ENCODE results near the gene LPAR2. TPM values are rescaled to one million over a fixed set of nuclear protein-coding genes. Genes with fewer than 3 reads are reported as not detected.
"Not testable (repeated sequence)": the region's sequence is repeated elsewhere in the genome, so short reads cannot be mapped to it uniquely, and the experiment has no call there.

LPAR2 gene
- total RNA-seq, 1 donor from 2014 or later, result 56.5 TPM

GRCh38 chr19:19668230-19669012, 40.4 kb upstream of the LPAR2 start, which contains the start of gene ZNF101:
ZNF101 (plus strand) TSS chr19:19668839; CDS start chr19:19668964, 125 bp downstream.
- no peak for TF ChIP-seq CTCF (conservative IDR thresholded peaks at IDR 0.05)
- Mint-ChIP-seq H3K9me3 (no peaks in the 10 kb centered on the region), H3K4me3 (peak within 1 kb of the TSS; percentile 91), H3K36me3 (no peaks in the 10 kb centered on the region), H3K27ac (peak within 1 kb of the TSS; percentile 76), H3K27me3 (no peaks in the 10 kb centered on the region), H3K4me1 (ENCODE audit: unreplicated experiment) (peaks cover 11% of the 10 kb centered on the region)
- peak; percentile 88 for DNase-seq (ENCODE audit: extremely low spot score, unreplicated experiment)

DNA sequence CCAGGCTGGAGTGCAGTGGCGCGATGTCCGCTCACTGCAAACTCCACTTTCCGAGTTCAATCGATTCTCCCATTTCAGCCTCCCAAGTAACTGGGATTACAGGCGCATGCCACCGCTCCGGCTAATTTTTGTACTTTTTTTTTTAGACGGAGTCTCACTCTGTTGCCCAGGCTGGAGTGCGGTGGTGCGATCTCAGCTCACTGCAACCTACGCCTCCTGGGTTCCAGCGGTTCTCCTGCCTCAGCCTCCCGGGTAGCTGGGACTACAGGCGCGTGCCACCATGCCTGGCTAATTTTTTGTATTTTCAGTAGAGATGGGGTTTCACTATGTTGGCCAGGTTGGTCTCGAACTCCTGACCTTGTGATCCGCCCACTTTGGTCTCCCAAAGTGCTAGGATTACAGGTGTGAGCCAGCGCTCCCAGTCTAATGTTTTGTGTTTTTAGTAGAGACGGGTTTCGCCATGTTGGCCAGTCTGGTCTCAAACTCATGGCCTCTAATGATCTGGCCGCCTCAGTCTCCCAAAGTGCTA, 37.5 kb upstream of the LPAR2 start:
- peaks cover 30% of the 10 kb centered on the region for H3K4me1 Mint-ChIP-seq (ENCODE audit: unreplicated experiment)
- H3K4me3 Mint-ChIP-seq, result peak overlapping the region; percentile 11
- H3K9me3 Mint-ChIP-seq; H3K27me3 Mint-ChIP-seq; DNase-seq (ENCODE audit: extremely low spot score, unreplicated experiment); H3K36me3 Mint-ChIP-seq; H3K27ac Mint-ChIP-seq: not testable (repeated sequence)

DNA sequence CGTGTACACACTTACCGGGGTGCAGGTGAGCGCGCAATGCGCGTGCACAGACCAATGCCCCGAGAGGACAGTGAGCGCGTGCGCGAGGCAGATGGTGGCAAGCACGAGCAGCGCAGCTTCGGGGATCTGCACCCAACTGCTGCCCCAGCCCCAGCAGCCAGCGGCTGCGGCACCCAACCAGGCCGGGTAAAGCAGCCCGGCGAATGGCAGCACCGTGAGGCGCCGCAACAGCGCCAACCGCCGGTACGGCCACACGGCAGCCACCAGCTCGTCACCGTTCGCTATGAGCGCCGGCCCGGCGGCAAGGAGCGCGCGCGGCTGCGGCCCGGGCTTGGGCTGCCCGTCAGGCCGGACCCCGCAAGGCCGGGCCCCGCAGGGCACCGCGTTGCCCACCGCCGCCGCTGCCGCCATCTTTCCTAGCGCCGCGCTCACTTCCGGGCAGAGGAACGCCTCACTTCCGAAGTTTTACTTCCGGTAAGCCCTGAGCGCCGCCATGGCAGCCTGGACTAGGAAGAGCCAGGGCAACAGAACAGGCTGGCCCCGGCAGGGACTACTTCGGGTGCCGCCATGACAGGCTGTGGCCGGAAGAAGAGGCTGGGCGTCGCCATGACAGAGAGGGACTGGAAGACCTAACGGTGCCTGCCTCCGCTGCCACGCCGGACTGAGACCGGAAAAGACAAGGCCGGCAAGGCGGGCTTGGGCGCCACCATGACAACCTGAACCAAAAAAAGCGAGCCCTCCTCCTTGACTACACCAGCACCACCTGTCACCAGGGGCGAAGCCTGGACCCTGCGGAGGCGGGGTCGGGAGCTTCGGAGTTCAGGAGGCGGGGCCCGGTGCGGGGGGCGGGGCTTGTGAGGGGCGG, 35.5 kb upstream of the LPAR2 start, which contains the start of gene ATP13A1:
Gene ATP13A1, minus strand, starts transcription at position 421 of the 865 bp plus-strand sequence. Its CDS starts 10 bp downstream, at position 411.
- peak; percentile 39 for TF ChIP-seq CTCF (conservative IDR thresholded peaks at IDR 0.05)
- Mint-ChIP-seq H3K4me3 (peak within 1 kb of the TSS; percentile 97), H3K9me3 (no peaks in the 10 kb centered on the region), H3K27me3 (no peaks in the 10 kb centered on the region), H3K36me3 (peaks cover under 1% of the 10 kb centered on the region), H3K27ac (peak within 1 kb of the TSS; percentile 96), H3K4me1 (ENCODE audit: unreplicated experiment) (peaks cover 23% of the 10 kb centered on the region)
- peak; percentile 95 for DNase-seq (ENCODE audit: extremely low spot score, unreplicated experiment)

- Mint-ChIP-seq H3K27me3 (no peaks in the 10 kb centered on the region), H3K9me3 (no peaks in the 10 kb centered on the region), H3K4me1 (ENCODE audit: unreplicated experiment) (peaks cover 18% of the 10 kb centered on the region), H3K27ac (peak overlapping the region; percentile 87), H3K4me3 (peak overlapping the region; percentile 95), H3K36me3 (peaks cover 3% of the 10 kb centered on the region)
- no peak for DNase-seq (ENCODE audit: extremely low spot score, unreplicated experiment)
- no peak for TF ChIP-seq CTCF (conservative IDR thresholded peaks at IDR 0.05)
Observed at GRCh38 chr19:19662871-19663255, 34.8 kb upstream of the LPAR2 start.

DNA sequence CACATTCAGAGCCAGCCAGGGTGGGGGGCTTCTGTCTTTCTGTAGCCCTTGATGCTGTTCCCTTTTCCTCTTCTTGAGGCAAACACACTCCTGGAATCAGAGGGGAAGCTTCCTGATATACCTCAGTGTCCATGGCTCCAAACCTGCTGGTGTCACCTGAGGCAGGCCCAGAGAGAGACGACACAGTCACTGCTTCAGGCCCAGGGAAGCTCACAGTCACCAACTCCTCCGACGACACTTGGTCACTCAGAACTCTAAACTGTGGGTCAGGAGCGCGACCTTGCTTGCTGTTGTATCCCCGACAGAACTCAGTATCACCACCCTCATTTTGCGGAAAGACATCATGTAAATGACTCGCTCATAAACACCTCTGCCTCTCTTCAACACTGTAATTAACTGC, 34.3 kb upstream of the LPAR2 start:
- no peak for TF ChIP-seq CTCF (conservative IDR thresholded peaks at IDR 0.05)
- Mint-ChIP-seq H3K9me3 (no peaks in the 10 kb centered on the region), H3K36me3 (peaks cover 3% of the 10 kb centered on the region), H3K27me3 (no peaks in the 10 kb centered on the region), H3K4me3 (peak overlapping the region; percentile 95), H3K4me1 (ENCODE audit: unreplicated experiment) (peaks cover 18% of the 10 kb centered on the region), H3K27ac (peak overlapping the region; percentile 87)
- DNase-seq (ENCODE audit: extremely low spot score, unreplicated experiment), result no peak
